Measurements from ENCODE around the gene TNRC6B.

The TNRC6B gene

GRCh38 chr22:40244586-40244985 is 66.9 kb downstream of the TNRC6B start:
- DNase-seq = no peak

GRCh38 chr22:40247976-40248375 is 70.3 kb downstream of the TNRC6B start:
- DNase-seq = peak; percentile 71

- no peak for DNase-seq
Measured at GRCh38 chr22:40249286-40249685, 71.6 kb downstream of the TNRC6B start.

GRCh38 chr22:40250608-40251007 is 72.9 kb downstream of the TNRC6B start:
- peak; percentile 86 for DNase-seq

- DNase-seq = no peak
Measured at GRCh38 chr22:40251106-40251505, 73.4 kb downstream of the TNRC6B start.

GRCh38 chr22:40252146-40252545 is 74.4 kb downstream of the TNRC6B start:
- no peak for DNase-seq

- no peak for DNase-seq
Measured at GRCh38 chr22:40256516-40256915, 78.8 kb downstream of the TNRC6B start.

- no peak for DNase-seq
Measured at GRCh38 chr22:40258017-40258416, 80.3 kb downstream of the TNRC6B start.

GRCh38 chr22:40258501-40258915 is 80.8 kb downstream of the TNRC6B start:
- DNase-seq = peak; percentile 62

GRCh38 chr22:40261783-40262182 is 84.1 kb downstream of the TNRC6B start:
- DNase-seq = no peak

GRCh38 chr22:40263191-40263590 is 85.5 kb downstream of the TNRC6B start:
- DNase-seq = peak; percentile 26

GRCh38 chr22:40265783-40266182 is 88.1 kb downstream of the TNRC6B start:
- DNase-seq = peak; percentile 44

- no peak for DNase-seq
Measured at GRCh38 chr22:40270031-40270430, 92.3 kb downstream of the TNRC6B start.

- no peak for DNase-seq
Measured at GRCh38 chr22:40270748-40271373, 93.1 kb downstream of the TNRC6B start.

GRCh38 chr22:40271440-40271839 is 93.7 kb downstream of the TNRC6B start:
- DNase-seq = no peak

GRCh38 chr22:40273319-40273718 is 95.6 kb downstream of the TNRC6B start:
- no peak for DNase-seq

GRCh38 chr22:40276996-40277823 is 99.5 kb downstream of the TNRC6B start:
- DNase-seq = no peak

- peak; percentile 18 for DNase-seq
Measured at GRCh38 chr22:40279017-40279416, 101.3 kb downstream of the TNRC6B start.

GRCh38 chr22:40281717-40282116 is 104.0 kb downstream of the TNRC6B start:
- DNase-seq = no peak

- peak; percentile 85 for DNase-seq
Measured at GRCh38 chr22:40285513-40285912, 107.8 kb downstream of the TNRC6B start.

GRCh38 chr22:40289991-40290459 is 112.3 kb downstream of the TNRC6B start:
- DNase-seq = peak; percentile 75

GRCh38 chr22:40290516-40290915 is 112.8 kb downstream of the TNRC6B start:
- DNase-seq = no peak

- DNase-seq = no peak
Measured at GRCh38 chr22:40294696-40295095, 117.0 kb downstream of the TNRC6B start.

GRCh38 chr22:40300316-40300715 is 122.6 kb downstream of the TNRC6B start:
- DNase-seq = no peak
